Ovary (tissue), 9 donors: ENCODE measurements around the gene ETV6. TPM values are rescaled to one million over a fixed set of nuclear protein-coding genes. Genes with fewer than 3 reads are reported as not detected.

ENCODE experiments used
- DNase-seq, 5 donors: peaks; one replicate each; pipeline ENCODE4 v3.0.0-alpha.2; 2019 to 2020
- H3K27ac ChIP-seq, 2 donors: fragments of 200-600 bp; one replicate each; pipeline versions ENCODE4 v1.5.1 to v1.8.0; 2019 to 2022
- H3K27me3 ChIP-seq: fragments of 200-600 bp; one replicate; pipeline ENCODE4 v1.8.0; 2022
- H3K36me3 ChIP-seq: fragments of 200-600 bp; sonication (generic); one replicate; pipeline ENCODE4 v1.5.1; 2019
- H3K4me1 ChIP-seq: one replicate; pipeline ENCODE4 v1.8.1; 2013; ENCODE audit warnings: mild to moderate bottlenecking, moderate library complexity; ENCODE audit not compliant: insufficient read depth
- H3K4me3 ChIP-seq: fragments of 200-600 bp; sonication (generic); one replicate; pipeline ENCODE4 v1.5.1; 2017
- H3K9me3 ChIP-seq, 2 donors: fragments of 200-600 bp in 1 of 2; sonication (generic) in 1 of 2; one replicate each; pipeline versions ENCODE4 v1.5.1 to v1.8.1; 2013 to 2019; ENCODE audit warnings: mild to moderate bottlenecking in 1 of 2, moderate library complexity in 1 of 2
- EP300 ChIP-seq: sonication (generic); formaldehyde crosslinking; IDR thresholded peaks from one replicate; pipeline ENCODE4 v1.6.1; 2017; ENCODE audit warnings: antibody characterized with exemption
- POLR2A ChIP-seq: fragments of 450-650 bp; IDR thresholded peaks from one replicate; pipeline ENCODE4 v1.6.1; 2017; ENCODE audit warnings: antibody characterized with exemption, mild to moderate bottlenecking, moderate library complexity
- WGBS, 3 donors: extraction: QIAGEN DNeasy Blood & Tissue Kit in 1 of 3; methylation state at CpG; one replicate each; pipeline versions ENCODE4 v1.1.5 to v1.1.7; 2013 to 2017; 5-methylcytosine and 5-hydroxymethylcytosine counted together
- intact Hi-C, 4 donors: fragments of 100-400 bp; cut with DNase I; formaldehyde crosslinking; loops; one replicate each; pipeline versions ENCODE4 v1.11.0 to v1.15.1; 2022 to 2023
- polyA plus RNA-seq, 2 donors: library from polyadenylated mRNA; stranded (reverse); fragments of 200-250 nt in 1 of 2; fragments of 350-450 nt in 1 of 2; fragmentation: Illumina TruSeq in 1 of 2; extraction: RNeasy Lipid Tissue Mini Kit (QIAGEN cat#74804) in 1 of 2; gene quantifications; one replicate each; pipeline ENCODE4 v1.2.3, GENCODE V29; 2013 to 2014
- total RNA-seq, 7 donors: library from RNA; depleted of rRNA in 2 of 7; stranded (reverse); fragments of >200 nt in 2 of 7; fragmentation: NEBNext Ultra II Directional in 3 of 7; extraction: Animal tissue kit (Norgen Biotek cat#: 25700) in 3 of 7; gene quantifications; one replicate each; pipeline versions ENCODE4 v1.1.0 to v1.2.4, GENCODE V29; 2016 to 2023
- TF ChIP-seq, protein P1 (sequence below), 3 donors: fragments of 450-650 bp in 2 of 3; fragments of 200-600 bp in 1 of 3; IDR thresholded peaks; one replicate each; pipeline versions ENCODE4 v1.5.1 to v1.8.0; 2016 to 2022; ENCODE audit warnings: antibody characterized with exemption in 3 of 3, mild to moderate bottlenecking in 1 of 3
- donor health status: DM: no; HTN: no; CAD: no; lungs with moderate emphysema.
- donor health status: DM: no; HTN: no; CAD: no.
- donor health status: Bipolar disorder and iron deficiency.
- donor health status: DM: yes; HTN: yes; CAD: no.
- donor health status: DM: no; HTN: no; CAD: no.
- donor health status: DM: yes; HTN: yes; CAD: no.

ETV6 gene
- total and polyA plus RNA-seq, 9 donors = 4.4 to 34.6 (median 18.3) TPM

DNA sequence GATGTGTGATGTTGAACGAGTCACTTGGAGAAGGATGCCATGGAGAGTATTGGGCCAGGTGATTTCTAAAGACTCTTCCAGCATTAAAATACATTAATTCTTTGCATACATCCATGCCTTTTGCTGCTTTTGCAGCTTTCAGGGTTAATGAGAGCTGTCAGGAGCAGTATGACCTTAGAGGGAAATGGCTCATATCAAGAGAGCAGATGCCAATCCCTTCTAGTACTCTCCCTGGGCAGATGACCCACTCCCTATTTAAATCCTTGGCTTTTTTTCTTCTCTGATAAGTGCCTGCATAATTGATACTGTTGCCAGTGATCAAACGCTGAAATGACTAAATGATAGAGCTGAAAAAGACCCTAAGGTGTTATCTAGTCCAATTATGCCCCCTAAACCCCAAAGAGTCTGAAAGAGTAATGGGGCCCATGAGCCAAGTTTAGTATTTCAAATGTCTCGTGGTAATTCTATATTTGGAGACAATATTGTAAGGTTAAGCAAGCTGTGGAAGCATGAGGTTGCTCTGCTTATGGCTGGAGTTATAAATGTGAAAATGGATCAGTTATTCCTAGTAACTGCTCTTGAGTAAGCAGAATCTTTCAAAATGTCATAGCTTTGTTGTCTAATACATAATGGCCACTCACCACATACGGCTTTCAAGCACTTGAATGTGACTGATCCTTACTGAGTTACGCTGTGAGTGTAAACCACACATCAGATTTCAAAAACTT is 137.3 kb downstream of the ETV6 start:
- no peak for DNase-seq
- no peaks in the 10 kb centered on the region for H3K4me1 ChIP-seq
- H3K27ac ChIP-seq = no peak overlapping the region
- no peaks in the 10 kb centered on the region for H3K36me3 ChIP-seq
- intact Hi-C loops = no loop called here
- 85 to 86% (median 86%) methylated on average over 5 of the region's 5 CpGs for WGBS, 3 donors
- no peak overlapping the region for H3K4me3 ChIP-seq
- TF ChIP-seq EP300 = no peak
- no peak for TF ChIP-seq POLR2A
- TF ChIP-seq, protein P1, sequence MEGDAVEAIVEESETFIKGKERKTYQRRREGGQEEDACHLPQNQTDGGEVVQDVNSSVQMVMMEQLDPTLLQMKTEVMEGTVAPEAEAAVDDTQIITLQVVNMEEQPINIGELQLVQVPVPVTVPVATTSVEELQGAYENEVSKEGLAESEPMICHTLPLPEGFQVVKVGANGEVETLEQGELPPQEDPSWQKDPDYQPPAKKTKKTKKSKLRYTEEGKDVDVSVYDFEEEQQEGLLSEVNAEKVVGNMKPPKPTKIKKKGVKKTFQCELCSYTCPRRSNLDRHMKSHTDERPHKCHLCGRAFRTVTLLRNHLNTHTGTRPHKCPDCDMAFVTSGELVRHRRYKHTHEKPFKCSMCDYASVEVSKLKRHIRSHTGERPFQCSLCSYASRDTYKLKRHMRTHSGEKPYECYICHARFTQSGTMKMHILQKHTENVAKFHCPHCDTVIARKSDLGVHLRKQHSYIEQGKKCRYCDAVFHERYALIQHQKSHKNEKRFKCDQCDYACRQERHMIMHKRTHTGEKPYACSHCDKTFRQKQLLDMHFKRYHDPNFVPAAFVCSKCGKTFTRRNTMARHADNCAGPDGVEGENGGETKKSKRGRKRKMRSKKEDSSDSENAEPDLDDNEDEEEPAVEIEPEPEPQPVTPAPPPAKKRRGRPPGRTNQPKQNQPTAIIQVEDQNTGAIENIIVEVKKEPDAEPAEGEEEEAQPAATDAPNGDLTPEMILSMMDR (IDR thresholded peaks at IDR 0.05) = no peak
- H3K27me3 ChIP-seq = no peaks in the 10 kb centered on the region
- H3K9me3 ChIP-seq = no peaks in the 10 kb centered on the region

- TF ChIP-seq POLR2A (no peak), EP300 (no peak)
- TF ChIP-seq, protein P1 (IDR thresholded peaks at IDR 0.05) = no peak
- no peak overlapping the region for H3K27ac ChIP-seq
Observed at GRCh38 chr12:11787437-11787836, 138.0 kb downstream of the ETV6 start.

GRCh38 chr12:11787933-11788849 is 138.7 kb downstream of the ETV6 start:
- no peak for TF ChIP-seq EP300
- TF ChIP-seq, protein P1 (IDR thresholded peaks at IDR 0.05) = no peak
- TF ChIP-seq POLR2A = no peak
- Histone ChIP-seq H3K4me1 (no peaks in the 10 kb centered on the region), H3K9me3 (no peaks in the 10 kb centered on the region), H3K36me3 (no peaks in the 10 kb centered on the region), H3K4me3 (no peak overlapping the region), H3K27me3 (no peaks in the 10 kb centered on the region), H3K27ac (no peak overlapping the region)
- no peak for DNase-seq
- WGBS, 3 donors = 80 to 83% (median 82%) methylated on average over 6 of the region's 6 CpGs
- intact Hi-C loops = no loop called here

More at GRCh38 chr12:11787437-11787836, 138.0 kb downstream of the ETV6 start:
- 90 to 99% (median 98%) methylated on average over 1 of the region's 1 CpG for WGBS, 3 donors
- DNase-seq = no peak
- Histone ChIP-seq H3K36me3 (no peaks in the 10 kb centered on the region), H3K4me1 (no peaks in the 10 kb centered on the region), H3K9me3 (no peaks in the 10 kb centered on the region), H3K4me3 (no peak overlapping the region), H3K27me3 (no peaks in the 10 kb centered on the region)
- intact Hi-C loops = no loop called here

- WGBS, 3 donors = 49 to 51% (median 50%) methylated on average over 14 of the region's 14 CpGs
- Histone ChIP-seq H3K27me3 (no peaks in the 10 kb centered on the region), H3K27ac (no peak overlapping the region), H3K4me3 (no peak overlapping the region), H3K9me3 (no peaks in the 10 kb centered on the region), H3K4me1 (peaks cover 8% of the 10 kb centered on the region), H3K36me3 (no peaks in the 10 kb centered on the region)
- TF ChIP-seq EP300 (no peak), POLR2A (no peak)
- TF ChIP-seq, protein P1 (IDR thresholded peaks at IDR 0.05) = no peak
- no peak for DNase-seq
- intact Hi-C loops = no loop called here
Observed at GRCh38 chr12:11793921-11794710, 144.6 kb downstream of the ETV6 start.
